ENCODE results near the gene SPAG9. TPM values are rescaled to one million over a fixed set of nuclear protein-coding genes. Genes with fewer than 3 reads are reported as not detected.

The SPAG9 gene
- total RNA-seq, 4 donors from 2014 or later: 37.0 to 131 (median 116) TPM

GRCh38 chr17:50926523-50926922, 194.1 kb downstream of the SPAG9 start:
- in situ Hi-C loops (cut with MboI; ENCODE audit: low pct_ligation_motif_present in 1 of 4, low pct_unique_long_range_greater_than_20kb in 1 of 4, low sequenced_read_pairs in 3 of 4) (no loop called here), intact Hi-C loops (cut with DNase I; ENCODE audit: low total_unique reads) (no loop called here)
- H3K27me3 ChIP-seq: no peaks in the 10 kb centered on the region
- no peaks in the 10 kb centered on the region for H3K9me3 ChIP-seq
- 74% methylated on average over 7 of the region's 7 CpGs; no CpG with 5 or more reads in 1 of the 2 donors for WGBS, 2 donors (ENCODE audit: low coverage in 1 of 2)
- no peaks in the 10 kb centered on the region for H3K36me3 ChIP-seq
- no peak for TF ChIP-seq EP300 (IDR thresholded peaks at IDR 0.05; ENCODE audit: low read depth)
- TF ChIP-seq CTCF (IDR thresholded peaks at IDR 0.05): no peak
- TF ChIP-seq POLR2AphosphoS5 (IDR thresholded peaks at IDR 0.05): no peak
- TF ChIP-seq POLR2A (IDR thresholded peaks at IDR 0.05): no peak
- H3K4me3 ChIP-seq: no peak overlapping the region
- no peak overlapping the region for H3K27ac ChIP-seq
- no peak for DNase-seq
- peaks cover 11 to 43% (median 33%) of the 10 kb centered on the region in 4 donors for H3K4me1 ChIP-seq

GRCh38 chr17:50925296-50925891, 195.3 kb downstream of the SPAG9 start:
- in situ Hi-C loops (cut with MboI; ENCODE audit: low pct_ligation_motif_present in 1 of 4, low pct_unique_long_range_greater_than_20kb in 1 of 4, low sequenced_read_pairs in 3 of 4): no loop called here
- Histone ChIP-seq H3K27ac (no peak overlapping the region), H3K4me3 (no peak overlapping the region), H3K4me1 (peaks cover 6 to 43% (median 34%) of the 10 kb centered on the region in 4 donors), H3K27me3 (no peaks in the 10 kb centered on the region), H3K36me3 (no peaks in the 10 kb centered on the region), H3K9me3 (no peaks in the 10 kb centered on the region)
- 89% methylated on average over 6 of the region's 6 CpGs; no CpG with 5 or more reads in 1 of the 2 donors for WGBS, 2 donors (ENCODE audit: low coverage in 1 of 2)
- TF ChIP-seq POLR2AphosphoS5 (IDR thresholded peaks at IDR 0.05) (no peak), CTCF (IDR thresholded peaks at IDR 0.05) (no peak), EP300 (IDR thresholded peaks at IDR 0.05; ENCODE audit: low read depth) (no peak)
- intact Hi-C loops (cut with DNase I; ENCODE audit: low total_unique reads): no loop called here
- no peak for DNase-seq

- H3K27me3 ChIP-seq: no peaks in the 10 kb centered on the region
- H3K27ac ChIP-seq: no peak overlapping the region
- H3K9me3 ChIP-seq: no peaks in the 10 kb centered on the region
- no peak overlapping the region for H3K4me3 ChIP-seq
- 79 to 80% methylated on average over 3 of the region's 3 CpGs for WGBS, 2 donors (ENCODE audit: low coverage in 1 of 2)
- no peaks in the 10 kb centered on the region for H3K36me3 ChIP-seq
- peaks cover 9 to 43% (median 38%) of the 10 kb centered on the region in 4 donors for H3K4me1 ChIP-seq
- TF ChIP-seq POLR2A (IDR thresholded peaks at IDR 0.05) (no peak), POLR2AphosphoS5 (IDR thresholded peaks at IDR 0.05) (no peak), EP300 (IDR thresholded peaks at IDR 0.05; ENCODE audit: low read depth) (no peak), CTCF (IDR thresholded peaks at IDR 0.05) (no peak)
- DNase-seq: no peak
- intact Hi-C loops (cut with DNase I; ENCODE audit: low total_unique reads) (no loop called here), in situ Hi-C loops (cut with MboI; ENCODE audit: low pct_ligation_motif_present in 1 of 4, low pct_unique_long_range_greater_than_20kb in 1 of 4, low sequenced_read_pairs in 3 of 4) (no loop called here)
These were observed 195.9 kb downstream of the SPAG9 start for GRCh38 chr17:50924800-50925199.

- Histone ChIP-seq H3K4me1 (peaks cover 12 to 48% (median 43%) of the 10 kb centered on the region in 4 donors), H3K27ac (no peak overlapping the region), H3K9me3 (no peaks in the 10 kb centered on the region), H3K27me3 (no peaks in the 10 kb centered on the region), H3K36me3 (no peaks in the 10 kb centered on the region), H3K4me3 (no peak overlapping the region)
- TF ChIP-seq EP300 (IDR thresholded peaks at IDR 0.05; ENCODE audit: low read depth) (no peak), POLR2AphosphoS5 (IDR thresholded peaks at IDR 0.05) (no peak), CTCF (IDR thresholded peaks at IDR 0.05) (no peak), POLR2A (IDR thresholded peaks at IDR 0.05) (no peak)
- in situ Hi-C loops (cut with MboI; ENCODE audit: low pct_ligation_motif_present in 1 of 4, low pct_unique_long_range_greater_than_20kb in 1 of 4, low sequenced_read_pairs in 3 of 4): no loop called here
- WGBS, 2 donors (ENCODE audit: low coverage in 1 of 2): 92 to 95% methylated on average over 4 of the region's 4 CpGs
- intact Hi-C loops (cut with DNase I; ENCODE audit: low total_unique reads): no loop called here
- no peak for DNase-seq
These were observed 196.4 kb downstream of the SPAG9 start for GRCh38 chr17:50924300-50924699.
